GM12878 (cell line): ENCODE results near the gene RIOX2. TPM values are rescaled to one million over a fixed set of nuclear protein-coding genes. Genes with fewer than 3 reads are reported as not detected.

Source experiments
- ATAC-seq: fragments of 200-7000 bp; cut with Tn5 transposase; 3 replicates; pipeline ENCODE4 v1.9.1; 2020; ENCODE audit warnings: mild to moderate bottlenecking, moderate library complexity
- BruUV-seq: library from RNA; stranded (reverse); fragments of 400-500 nt; replicated peaks from 2 replicates; lab custom pipeline; 2021; lab: Mats Ljungman, UMichigan
- CTCF ChIA-PET: fragments of 300-600 bp; sonication (Branson Sonifier 250); formaldehyde crosslinking; extraction: SDS; loops from one replicate; lab custom pipeline; 2021; ENCODE audit warnings: inconsistent platforms; lab: Yijun Ruan, JAX
- POLR2A ChIA-PET: fragments of 350-600 bp; formaldehyde crosslinking; extraction: SDS; loops from one replicate; lab custom pipeline; 2021; ENCODE audit warnings: inconsistent platforms; lab: Charles Lee
- RAD21 ChIA-PET: fragments of 300-600 bp; sonication (Branson Sonifier 250); formaldehyde crosslinking; loops from one replicate; lab custom pipeline; 2023; ENCODE audit warnings: antibody characterized with exemption; ENCODE audit not compliant: unreplicated experiment; lab: Charles Lee
- SMC1A ChIA-PET: fragments of 300-600 bp; sonication (Branson Sonifier 250); formaldehyde crosslinking; loops from one replicate; lab custom pipeline; 2023; ENCODE audit not compliant: unreplicated experiment, uncharacterized antibody; lab: Charles Lee
- DNase-seq: peaks from one replicate; pipeline ENCODE4 v3.0.0-alpha.2; 2011; ENCODE audit warnings: low read depth, low spot score
- FAIRE-seq: peaks from 3 replicates; lab custom pipeline; 2011; peaks lifted over from hg19 to GRCh38; lab: Jason Lieb, UNC
- H2AFZ ChIP-seq: 2 replicates; pipeline ENCODE4 v1.6.0; 2011; ENCODE audit warnings: low read depth, low read length, control low read depth; ENCODE audit not compliant: control insufficient read depth
- H3K27ac ChIP-seq: 2 replicates; pipeline ENCODE4 v1.5.1; 2011; ENCODE audit warnings: control low read depth; ENCODE audit not compliant: control insufficient read depth, insufficient read depth
- H3K27me3 ChIP-seq, 2 experiments: replicated peaks in 1 of 2; 2 replicates each; pipeline versions ENCODE4 v1.6.0 to v1.6.1; 2011; ENCODE audit warnings: low read length in 1 of 2; ENCODE audit not compliant: control insufficient read depth in 2 of 2, insufficient read depth in 2 of 2
- H3K36me3 ChIP-seq, 2 experiments: 2 replicates each; pipeline ENCODE4 v1.5.1; 2011; ENCODE audit warnings: low read length in 1 of 2; ENCODE audit not compliant: control insufficient read depth in 2 of 2, insufficient read depth in 2 of 2
- H3K4me1 ChIP-seq: 2 replicates; pipeline ENCODE4 v1.6.1; 2011; ENCODE audit warnings: mild to moderate bottlenecking, low read length, moderate library complexity, mixed read lengths; ENCODE audit not compliant: control insufficient read depth, insufficient read depth
- H3K4me2 ChIP-seq: 2 replicates; pipeline ENCODE4 v1.6.0; 2011; ENCODE audit warnings: control low read depth; ENCODE audit not compliant: control insufficient read depth, insufficient read depth
- H3K4me3 ChIP-seq: fragments of 200-600 bp; sonication (generic); 2 replicates; pipeline ENCODE4 v1.5.1; 2016
- H3K79me2 ChIP-seq: 2 replicates; pipeline ENCODE4 v1.6.0; 2011; ENCODE audit warnings: low read length; ENCODE audit not compliant: control insufficient read depth, insufficient read depth
- H3K9ac ChIP-seq: 2 replicates; pipeline ENCODE4 v1.8.0; 2011; ENCODE audit warnings: low read length, control low read depth, mixed read lengths; ENCODE audit not compliant: control insufficient read depth, insufficient read depth
- H3K9me3 ChIP-seq: replicated peaks from 3 replicates; pipeline ENCODE4 v1.5.1; 2011; ENCODE audit warnings: mild to moderate bottlenecking, low read length; ENCODE audit not compliant: control insufficient read depth, insufficient read depth
- H4K20me1 ChIP-seq: 2 replicates; pipeline ENCODE4 v1.6.0; 2011; ENCODE audit not compliant: control insufficient read depth, insufficient read depth
- BCL3 ChIP-seq: IDR thresholded peaks from 2 replicates; pipeline ENCODE4 v1.6.1; 2011; ENCODE audit warnings: borderline replicate concordance, low read depth, mild to moderate bottlenecking, moderate library complexity, low read length; ENCODE audit not compliant: insufficient read depth, poor library complexity, severe bottlenecking
- CUX1 ChIP-seq: IDR thresholded peaks from 2 replicates; pipeline ENCODE4 v1.6.1; 2012; ENCODE audit warnings: improper control_type of control experiment, low read depth, low read length; ENCODE audit not compliant: insufficient replicate concordance
- RCOR1 ChIP-seq: conservative IDR thresholded peaks from 2 replicates; pipeline ENCODE4 v1.6.1; 2012; ENCODE audit warnings: low read depth, low read length, improper control_type of control experiment
- WGBS: methylation state at CpG from one replicate; pipeline ENCODE4 v1.1.6; 2016; ENCODE audit warnings: low lambda C conversion rate; ENCODE audit not compliant: insufficient replicate concordance, insufficient coverage; ENCODE audit errors: missing lambda C conversion rate; 5-methylcytosine and 5-hydroxymethylcytosine counted together
- in situ Hi-C: fragments of 300-500 bp; cut with MboI; formaldehyde crosslinking; loops from 9 replicates; pipeline ENCODE4 v1.14.3; 2018; ENCODE audit warnings: mixed read lengths
- intact Hi-C: fragments of 100-400 bp; cut with micrococcal nuclease; formaldehyde crosslinking; loops from one replicate; pipeline ENCODE4 v1.14.2; 2022; ENCODE audit not compliant: unreplicated experiment
- polyA plus RNA-seq, 11 experiments: library from polyadenylated mRNA; depleted of rRNA in 4 of 11; unstranded in 6 of 11; stranded (reverse) in 5 of 11; fragments of >200 nt; fragmentation: Nextera tagmentation in 4 of 11; fragmentation: Illumina TruSeq in 1 of 11; extraction: Ambion mirVana in 4 of 11; extraction: Trizol in 1 of 11; gene quantifications; 1 replicate in 1 of 11; 2 replicates in 10 of 11; pipeline versions ENCODE4 v1.2.1 to v1.2.3, GENCODE V29; 2011 to 2016; ENCODE audit warnings: inconsistent platforms in 2 of 11, missing spikeins in 2 of 11, low read depth in 1 of 11
- total RNA-seq, 4 experiments: library from RNA; depleted of rRNA in 3 of 4; stranded (reverse); fragments of >200 nt in 3 of 4; fragmentation: Illumina TruSeq in 1 of 4; extraction: Trizol in 1 of 4; gene quantifications; 2 replicates each; pipeline versions ENCODE4 v1.2.1 to v1.2.3, GENCODE V29; 2013 to 2021

The RIOX2 gene
- total and polyA plus RNA-seq, 10 of the 15 experiments (the other 5 are each of a cell fraction or from before 2014, with no cell fraction given) = 24.1 to 52.6 (median 44.0) TPM

GRCh38 chr3:97938444-97938843, 33.8 kb downstream of the RIOX2 start:
- H3K4me1 ChIP-seq = no peaks in the 10 kb centered on the region
- peaks cover 0 to 15% of the 10 kb centered on the region in 2 experiments; a peak in 2 of 4 replicates for H3K36me3 ChIP-seq
- BruUV-seq = no TSS peak
- no peak for ATAC-seq
- intact Hi-C loops = no loop called here
- no peak overlapping the region for H3K4me2 ChIP-seq
- no peaks in the 10 kb centered on the region for H4K20me1 ChIP-seq
- TF ChIP-seq CUX1 = no peak
- TF ChIP-seq RCOR1 = no peak
- TF ChIP-seq BCL3 = no peak
- TF ChIP-seq, all 136 proteins: peak for 0
- ChIA-PET CTCF (no interaction called here), POLR2A (no interaction called here), RAD21 (no interaction called here), SMC1A (no interaction called here)
- Histone ChIP-seq H3K9me3 (no peaks in the 10 kb centered on the region), H3K27ac (no peak overlapping the region), H2AFZ (no peak overlapping the region), H3K27me3 (no peaks in the 10 kb centered on the region), H3K79me2 (no peaks in the 10 kb centered on the region), H3K4me3 (no peak overlapping the region), H3K9ac (no peak overlapping the region)
- WGBS = 100% methylated on average over 1 of the region's 1 CpG
- DNase-seq (no peak), FAIRE-seq (no peak)
- in situ Hi-C loops = no loop called here
